Measurements from ENCODE around the gene BLNK. TPM values are rescaled to one million over a fixed set of nuclear protein-coding genes. Genes with fewer than 3 reads are reported as not detected.

The BLNK gene
- polyA plus RNA-seq, 1 of the 3 experiments (the other 2 are of a cell fraction): not detected

DNA sequence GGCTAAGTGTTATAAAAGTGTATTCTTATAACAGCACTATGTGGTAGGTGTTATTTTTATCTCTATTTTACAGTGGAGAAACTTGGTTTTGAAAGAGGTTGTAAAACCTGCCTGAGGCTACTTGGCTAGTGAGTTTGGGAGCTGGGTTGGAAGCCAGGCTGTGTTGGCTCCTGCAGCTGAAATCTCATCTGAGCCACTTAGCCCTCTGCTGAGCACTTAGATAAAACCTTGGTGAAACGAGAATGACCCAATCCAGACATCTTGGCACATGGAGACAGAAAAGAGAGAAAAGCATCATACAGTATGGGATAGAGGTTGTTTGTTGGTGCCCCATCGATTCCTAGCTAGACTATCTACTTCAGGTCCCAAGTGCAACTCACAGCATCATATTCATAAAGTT, 37.4 kb downstream of the BLNK start:
- 3% methylated on average over 2 of the region's 2 CpGs for WGBS (ENCODE audit: low lambda C conversion rate)

More for the DNA sequence above, 37.4 kb downstream of the BLNK start:
- H3K9me2 ChIP-seq: no peaks in the 10 kb centered on the region
- no peak overlapping the region for H3K27ac ChIP-seq (ENCODE audit: low read depth in 2 of 2, low read length in 1 of 2)
- H3K4me3 ChIP-seq (ENCODE audit: low read depth in 2 of 2, low read length in 1 of 2): no peak overlapping the region
- no peaks in the 10 kb centered on the region for H3K36me3 ChIP-seq (replicated peaks in 1 of 2; ENCODE audit: control insufficient read depth in 1 of 2, insufficient read depth in 2 of 2, low read length in 1 of 2)
- TF ChIP-seq, protein P1, sequence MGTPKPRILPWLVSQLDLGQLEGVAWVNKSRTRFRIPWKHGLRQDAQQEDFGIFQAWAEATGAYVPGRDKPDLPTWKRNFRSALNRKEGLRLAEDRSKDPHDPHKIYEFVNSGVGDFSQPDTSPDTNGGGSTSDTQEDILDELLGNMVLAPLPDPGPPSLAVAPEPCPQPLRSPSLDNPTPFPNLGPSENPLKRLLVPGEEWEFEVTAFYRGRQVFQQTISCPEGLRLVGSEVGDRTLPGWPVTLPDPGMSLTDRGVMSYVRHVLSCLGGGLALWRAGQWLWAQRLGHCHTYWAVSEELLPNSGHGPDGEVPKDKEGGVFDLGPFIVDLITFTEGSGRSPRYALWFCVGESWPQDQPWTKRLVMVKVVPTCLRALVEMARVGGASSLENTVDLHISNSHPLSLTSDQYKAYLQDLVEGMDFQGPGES (IDR thresholded peaks at IDR 0.05; ENCODE audit: low read depth, low read length): no peak
- TF ChIP-seq TCF12 (IDR thresholded peaks at IDR 0.05): no peak
- TF ChIP-seq, protein P2, sequence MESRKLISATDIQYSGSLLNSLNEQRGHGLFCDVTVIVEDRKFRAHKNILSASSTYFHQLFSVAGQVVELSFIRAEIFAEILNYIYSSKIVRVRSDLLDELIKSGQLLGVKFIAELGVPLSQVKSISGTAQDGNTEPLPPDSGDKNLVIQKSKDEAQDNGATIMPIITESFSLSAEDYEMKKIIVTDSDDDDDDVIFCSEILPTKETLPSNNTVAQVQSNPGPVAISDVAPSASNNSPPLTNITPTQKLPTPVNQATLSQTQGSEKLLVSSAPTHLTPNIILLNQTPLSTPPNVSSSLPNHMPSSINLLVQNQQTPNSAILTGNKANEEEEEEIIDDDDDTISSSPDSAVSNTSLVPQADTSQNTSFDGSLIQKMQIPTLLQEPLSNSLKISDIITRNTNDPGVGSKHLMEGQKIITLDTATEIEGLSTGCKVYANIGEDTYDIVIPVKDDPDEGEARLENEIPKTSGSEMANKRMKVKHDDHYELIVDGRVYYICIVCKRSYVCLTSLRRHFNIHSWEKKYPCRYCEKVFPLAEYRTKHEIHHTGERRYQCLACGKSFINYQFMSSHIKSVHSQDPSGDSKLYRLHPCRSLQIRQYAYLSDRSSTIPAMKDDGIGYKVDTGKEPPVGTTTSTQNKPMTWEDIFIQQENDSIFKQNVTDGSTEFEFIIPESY (IDR thresholded peaks at IDR 0.05; ENCODE audit: borderline replicate concordance, low read depth): no peak
- TF ChIP-seq CHD2 (IDR thresholded peaks at IDR 0.05; ENCODE audit: low read length, partially characterized antibody): no peak
- no peak for TF ChIP-seq MEF2A (IDR thresholded peaks at IDR 0.05; ENCODE audit: borderline replicate concordance, low read depth)
- no peak for TF ChIP-seq SIN3A (IDR thresholded peaks at IDR 0.05; ENCODE audit: borderline replicate concordance, low read depth, low read length)
- TF ChIP-seq, protein P3, sequence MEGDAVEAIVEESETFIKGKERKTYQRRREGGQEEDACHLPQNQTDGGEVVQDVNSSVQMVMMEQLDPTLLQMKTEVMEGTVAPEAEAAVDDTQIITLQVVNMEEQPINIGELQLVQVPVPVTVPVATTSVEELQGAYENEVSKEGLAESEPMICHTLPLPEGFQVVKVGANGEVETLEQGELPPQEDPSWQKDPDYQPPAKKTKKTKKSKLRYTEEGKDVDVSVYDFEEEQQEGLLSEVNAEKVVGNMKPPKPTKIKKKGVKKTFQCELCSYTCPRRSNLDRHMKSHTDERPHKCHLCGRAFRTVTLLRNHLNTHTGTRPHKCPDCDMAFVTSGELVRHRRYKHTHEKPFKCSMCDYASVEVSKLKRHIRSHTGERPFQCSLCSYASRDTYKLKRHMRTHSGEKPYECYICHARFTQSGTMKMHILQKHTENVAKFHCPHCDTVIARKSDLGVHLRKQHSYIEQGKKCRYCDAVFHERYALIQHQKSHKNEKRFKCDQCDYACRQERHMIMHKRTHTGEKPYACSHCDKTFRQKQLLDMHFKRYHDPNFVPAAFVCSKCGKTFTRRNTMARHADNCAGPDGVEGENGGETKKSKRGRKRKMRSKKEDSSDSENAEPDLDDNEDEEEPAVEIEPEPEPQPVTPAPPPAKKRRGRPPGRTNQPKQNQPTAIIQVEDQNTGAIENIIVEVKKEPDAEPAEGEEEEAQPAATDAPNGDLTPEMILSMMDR (IDR thresholded peaks at IDR 0.05): no peak
- TF ChIP-seq EZH2phosphoT487 (IDR thresholded peaks at IDR 0.05; ENCODE audit: borderline replicate concordance, low read depth): no peak
- no peak for TF ChIP-seq POLR2AphosphoS5 (IDR thresholded peaks at IDR 0.05; ENCODE audit: low read depth, low read length)
- TF ChIP-seq YY1 (IDR thresholded peaks at IDR 0.05; ENCODE audit: low read depth): no peak
- TF ChIP-seq, protein P4, sequence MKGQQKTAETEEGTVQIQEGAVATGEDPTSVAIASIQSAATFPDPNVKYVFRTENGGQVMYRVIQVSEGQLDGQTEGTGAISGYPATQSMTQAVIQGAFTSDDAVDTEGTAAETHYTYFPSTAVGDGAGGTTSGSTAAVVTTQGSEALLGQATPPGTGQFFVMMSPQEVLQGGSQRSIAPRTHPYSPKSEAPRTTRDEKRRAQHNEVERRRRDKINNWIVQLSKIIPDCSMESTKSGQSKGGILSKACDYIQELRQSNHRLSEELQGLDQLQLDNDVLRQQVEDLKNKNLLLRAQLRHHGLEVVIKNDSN (IDR thresholded peaks at IDR 0.05; ENCODE audit: borderline replicate concordance, low read depth): no peak
- no peak for TF ChIP-seq GATA2 (CRISPR knock-in tag; IDR thresholded peaks at IDR 0.05)
- TF ChIP-seq, protein P5, sequence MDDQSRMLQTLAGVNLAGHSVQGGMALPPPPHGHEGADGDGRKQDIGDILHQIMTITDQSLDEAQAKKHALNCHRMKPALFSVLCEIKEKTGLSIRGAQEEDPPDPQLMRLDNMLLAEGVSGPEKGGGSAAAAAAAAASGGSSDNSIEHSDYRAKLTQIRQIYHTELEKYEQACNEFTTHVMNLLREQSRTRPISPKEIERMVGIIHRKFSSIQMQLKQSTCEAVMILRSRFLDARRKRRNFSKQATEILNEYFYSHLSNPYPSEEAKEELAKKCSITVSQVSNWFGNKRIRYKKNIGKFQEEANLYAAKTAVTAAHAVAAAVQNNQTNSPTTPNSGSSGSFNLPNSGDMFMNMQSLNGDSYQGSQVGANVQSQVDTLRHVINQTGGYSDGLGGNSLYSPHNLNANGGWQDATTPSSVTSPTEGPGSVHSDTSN (IDR thresholded peaks at IDR 0.05): no peak
- TF ChIP-seq TAF1 (IDR thresholded peaks at IDR 0.05; ENCODE audit: borderline replicate concordance, low read depth, low read length): no peak
- no peak for TF ChIP-seq TEAD4 (IDR thresholded peaks at IDR 0.05; ENCODE audit: borderline replicate concordance, insufficient read depth)
- no peak for TF ChIP-seq SMC3 (IDR thresholded peaks at IDR 0.05; ENCODE audit: low read depth, low read length)
- no peak for TF ChIP-seq RXRA (IDR thresholded peaks at IDR 0.05; ENCODE audit: borderline replicate concordance, low read depth)
- CTCF ChIA-PET: interaction anchor here (1.4 kb wide), 1 partner anchor 100 kb away, joined by 3 read pairs; no protein-coding TSS in a partner anchor
- H3K4me2 ChIP-seq: no peak overlapping the region
- H3K79me2 ChIP-seq (ENCODE audit: insufficient read depth): no peaks in the 10 kb centered on the region
- no peaks in the 10 kb centered on the region; a peak in 1 of 4 replicates for H3K4me1 ChIP-seq (ENCODE audit: control insufficient read depth in 1 of 2, insufficient read depth in 2 of 2, low read depth in 1 of 2, low read length in 1 of 2)
- no peaks in the 10 kb centered on the region for H3K9me3 ChIP-seq
- DNase-seq: no peak
- peaks cover 4% of the 10 kb centered on the region; the same call in 1 of the 2 replicates for H3K27me3 ChIP-seq (ENCODE audit: insufficient read depth)
- no peaks in the 10 kb centered on the region for H4K20me1 ChIP-seq (ENCODE audit: insufficient read depth)
- no peak overlapping the region for H2AFZ ChIP-seq (ENCODE audit: low read depth)
- H3F3A ChIP-seq (replicated peaks; ENCODE audit: insufficient read depth): no peaks in the 10 kb centered on the region
- POLR2A ChIA-PET: no interaction called here
- H3K9ac ChIP-seq: no peak overlapping the region

Measured in SK-N-SH (cell line).